ENCODE data around the gene CENPM. TPM values are rescaled to one million over a fixed set of nuclear protein-coding genes. Genes with fewer than 3 reads are reported as not detected.

Gene CENPM
- total and polyA plus RNA-seq, 9 donors, result 0.25 to 8.0 (median 1.8) TPM; not detected in 3

GRCh38 chr22:41904450-41905410 is 42.2 kb downstream of the CENPM start:
- Histone ChIP-seq H3K27ac (no peak overlapping the region), H3K36me3 (no peaks in the 10 kb centered on the region), H3K4me3 (no peak overlapping the region), H3K9me3 (no peaks in the 10 kb centered on the region), H3K4me1 (ENCODE audit: insufficient read depth) (peaks cover 3% of the 10 kb centered on the region), H3K27me3 (no peaks in the 10 kb centered on the region)
- TF ChIP-seq EP300 (IDR thresholded peaks at IDR 0.05) (no peak), POLR2A (IDR thresholded peaks at IDR 0.05) (no peak), CTCF (IDR thresholded peaks at IDR 0.05) (no peak)
- DNase-seq, result no peak
- 89 to 91% (median 90%) methylated on average over 24 of the region's 24 CpGs for WGBS, 3 donors
- intact Hi-C loops (cut with DNase I), result no loop called here

GRCh38 chr22:41902932-41903421 is 44.0 kb downstream of the CENPM start:
- peak in 1 of 5 donors; percentile 46 for DNase-seq
- no peak overlapping the region for H3K4me3 ChIP-seq
- WGBS, 3 donors, result 74 to 81% (median 79%) methylated on average over 15 of the region's 15 CpGs
- no peaks in the 10 kb centered on the region for H3K4me1 ChIP-seq (ENCODE audit: insufficient read depth)
- H3K9me3 ChIP-seq, result no peaks in the 10 kb centered on the region
- intact Hi-C loops (cut with DNase I), result no loop called here
- TF ChIP-seq CTCF (IDR thresholded peaks at IDR 0.05) (no peak), POLR2A (IDR thresholded peaks at IDR 0.05) (no peak), EP300 (IDR thresholded peaks at IDR 0.05) (no peak)
- H3K36me3 ChIP-seq, result no peaks in the 10 kb centered on the region
- H3K27me3 ChIP-seq, result no peaks in the 10 kb centered on the region
- H3K27ac ChIP-seq, result no peak overlapping the region

- no peaks in the 10 kb centered on the region for H3K9me3 ChIP-seq
- H3K27me3 ChIP-seq, result no peaks in the 10 kb centered on the region
- no peak overlapping the region for H3K27ac ChIP-seq
- no peaks in the 10 kb centered on the region for H3K36me3 ChIP-seq
- no peak overlapping the region for H3K4me3 ChIP-seq
- TF ChIP-seq POLR2A (IDR thresholded peaks at IDR 0.05) (no peak), CTCF (IDR thresholded peaks at IDR 0.05) (no peak), EP300 (IDR thresholded peaks at IDR 0.05) (no peak)
- no peaks in the 10 kb centered on the region for H3K4me1 ChIP-seq (ENCODE audit: insufficient read depth)
- WGBS, 3 donors, result 89 to 95% (median 90%) methylated on average over 7 of the region's 7 CpGs
- intact Hi-C loops (cut with DNase I), result no loop called here
- DNase-seq, result no peak
These were observed 44.9 kb downstream of the CENPM start for GRCh38 chr22:41902016-41902415.

GRCh38 chr22:41900652-41901312 is 46.2 kb downstream of the CENPM start:
- no peaks in the 10 kb centered on the region for H3K36me3 ChIP-seq
- no peaks in the 10 kb centered on the region for H3K9me3 ChIP-seq
- no peak for TF ChIP-seq EP300 (IDR thresholded peaks at IDR 0.05)
- no peak for TF ChIP-seq CTCF (IDR thresholded peaks at IDR 0.05)
- TF ChIP-seq POLR2A (IDR thresholded peaks at IDR 0.05), result no peak
- no peaks in the 10 kb centered on the region for H3K27me3 ChIP-seq
- DNase-seq, result no peak
- no peak overlapping the region for H3K27ac ChIP-seq
- intact Hi-C loops (cut with DNase I), result no loop called here
- WGBS, 3 donors, result 93 to 96% (median 95%) methylated on average over 7 to 8 of the region's 8 CpGs
- H3K4me3 ChIP-seq, result no peak overlapping the region
- no peaks in the 10 kb centered on the region for H3K4me1 ChIP-seq (ENCODE audit: insufficient read depth)
